Measurements from ENCODE around the gene INSYN2B.

Gene INSYN2B

DNA sequence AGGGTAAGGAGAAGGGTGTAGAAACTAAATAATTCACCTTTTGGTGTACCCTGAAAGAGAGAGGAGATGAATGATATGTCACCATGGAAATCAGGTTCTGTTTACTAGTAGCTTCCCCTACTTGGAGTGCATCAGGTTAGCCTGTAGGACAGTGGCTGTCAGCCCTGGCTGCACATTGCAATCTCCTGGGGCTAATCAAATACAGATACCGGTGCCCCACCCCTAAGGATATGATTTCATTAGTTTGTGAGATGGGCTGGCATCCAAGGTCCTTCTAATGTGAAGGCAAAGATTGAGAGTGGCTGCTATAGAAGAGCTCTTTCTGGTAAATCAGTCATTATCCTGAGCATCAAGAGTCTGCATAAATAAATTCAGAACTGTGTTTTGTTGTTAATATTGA, 47.2 kb downstream of the INSYN2B start:
- H3K36me3 ChIP-seq (ENCODE audit: control insufficient read depth in 1 of 2, insufficient read depth in 2 of 2, low read length in 2 of 2), result no peaks in the 10 kb centered on the region
- no peak overlapping the region for H3K27ac ChIP-seq (ENCODE audit: low read length)
- no peaks in the 10 kb centered on the region for H3K27me3 ChIP-seq (ENCODE audit: low read depth, low read length)
- H3K9me3 ChIP-seq (ENCODE audit: control insufficient read depth in 1 of 2, low read length in 2 of 2), result no peaks in the 10 kb centered on the region
- H3K4me3 ChIP-seq (ENCODE audit: low read depth in 1 of 2, low read length in 2 of 2), result no peak overlapping the region
- no peaks in the 10 kb centered on the region for H3K4me1 ChIP-seq (ENCODE audit: control insufficient read depth in 1 of 2, insufficient read depth in 2 of 2, low read length in 2 of 2)

GRCh38 chr5:169923988-169924387, 56.3 kb downstream of the INSYN2B start:
- Histone ChIP-seq H3K27me3 (ENCODE audit: low read depth, low read length) (no peaks in the 10 kb centered on the region), H3K4me3 (ENCODE audit: low read depth in 1 of 2, low read length in 2 of 2) (no peak overlapping the region), H3K4me1 (ENCODE audit: control insufficient read depth in 1 of 2, insufficient read depth in 2 of 2, low read length in 2 of 2) (no peaks in the 10 kb centered on the region), H3K36me3 (ENCODE audit: control insufficient read depth in 1 of 2, insufficient read depth in 2 of 2, low read length in 2 of 2) (no peaks in the 10 kb centered on the region), H3K27ac (ENCODE audit: low read length) (no peak overlapping the region), H3K9me3 (ENCODE audit: control insufficient read depth in 1 of 2, low read length in 2 of 2) (no peaks in the 10 kb centered on the region)

GRCh38 chr5:169922474-169922873, 57.8 kb downstream of the INSYN2B start:
- no peaks in the 10 kb centered on the region for H3K4me1 ChIP-seq (ENCODE audit: control insufficient read depth in 1 of 2, insufficient read depth in 2 of 2, low read length in 2 of 2)
- H3K36me3 ChIP-seq (ENCODE audit: control insufficient read depth in 1 of 2, insufficient read depth in 2 of 2, low read length in 2 of 2), result no peaks in the 10 kb centered on the region

DNA sequence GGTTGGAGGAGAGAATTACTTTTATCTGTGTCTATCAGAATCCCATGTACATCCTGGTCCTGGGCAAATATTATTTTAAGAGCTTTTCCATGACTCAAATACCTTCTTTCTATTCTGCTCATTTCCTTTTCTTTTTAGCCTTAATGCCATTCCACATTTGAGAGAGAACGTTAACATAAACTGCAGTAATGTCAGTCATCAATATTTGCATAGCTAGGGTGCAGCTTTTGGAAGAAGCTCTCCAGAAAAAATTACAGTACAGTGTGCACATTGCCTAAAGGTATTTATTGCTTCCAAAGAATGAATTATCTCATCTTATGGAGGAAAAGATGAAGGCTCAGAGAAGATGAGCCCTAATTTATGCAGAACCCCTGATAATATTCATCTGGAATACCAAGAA, 58.3 kb downstream of the INSYN2B start:
- H3K9me3 ChIP-seq (ENCODE audit: control insufficient read depth in 1 of 2, low read length in 2 of 2), result no peaks in the 10 kb centered on the region
- H3K4me1 ChIP-seq (ENCODE audit: control insufficient read depth in 1 of 2, insufficient read depth in 2 of 2, low read length in 2 of 2), result no peaks in the 10 kb centered on the region
- H3K36me3 ChIP-seq (ENCODE audit: control insufficient read depth in 1 of 2, insufficient read depth in 2 of 2, low read length in 2 of 2), result no peaks in the 10 kb centered on the region
- H3K4me3 ChIP-seq (ENCODE audit: low read depth in 1 of 2, low read length in 2 of 2), result no peak overlapping the region
- H3K27me3 ChIP-seq (ENCODE audit: low read depth, low read length), result no peaks in the 10 kb centered on the region
- no peak overlapping the region for H3K27ac ChIP-seq (ENCODE audit: low read length)

More at GRCh38 chr5:169922474-169922873, 57.8 kb downstream of the INSYN2B start:
- no peak overlapping the region for H3K4me3 ChIP-seq (ENCODE audit: low read depth in 1 of 2, low read length in 2 of 2)
- H3K9me3 ChIP-seq (ENCODE audit: control insufficient read depth in 1 of 2, low read length in 2 of 2), result no peaks in the 10 kb centered on the region
- no peak overlapping the region for H3K27ac ChIP-seq (ENCODE audit: low read length)
- no peaks in the 10 kb centered on the region for H3K27me3 ChIP-seq (ENCODE audit: low read depth, low read length)

DNA sequence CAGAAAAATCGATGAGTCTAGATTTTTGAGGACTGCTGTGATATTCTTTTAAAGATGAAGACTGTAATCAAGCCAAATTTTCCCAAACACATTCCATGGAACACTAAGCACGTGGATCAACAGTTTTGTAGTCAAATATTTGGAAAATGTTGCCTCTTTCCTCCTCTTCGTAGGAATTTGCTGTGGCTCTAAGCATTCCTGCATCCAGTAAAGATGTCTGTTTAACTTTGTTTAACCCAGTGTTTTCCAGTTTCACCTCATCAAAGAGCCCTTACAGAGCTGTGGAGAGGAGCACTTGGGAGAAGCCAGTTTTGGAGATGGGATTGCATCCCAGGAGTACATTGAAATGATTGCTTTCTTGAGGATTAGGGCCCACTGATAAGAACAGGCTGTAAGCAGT, 58.9 kb downstream of the INSYN2B start:
- Histone ChIP-seq H3K4me1 (ENCODE audit: control insufficient read depth in 1 of 2, insufficient read depth in 2 of 2, low read length in 2 of 2) (no peaks in the 10 kb centered on the region), H3K27me3 (ENCODE audit: low read depth, low read length) (no peaks in the 10 kb centered on the region), H3K27ac (ENCODE audit: low read length) (no peak overlapping the region), H3K4me3 (ENCODE audit: low read depth in 1 of 2, low read length in 2 of 2) (no peak overlapping the region), H3K9me3 (ENCODE audit: control insufficient read depth in 1 of 2, low read length in 2 of 2) (no peaks in the 10 kb centered on the region), H3K36me3 (ENCODE audit: control insufficient read depth in 1 of 2, insufficient read depth in 2 of 2, low read length in 2 of 2) (no peaks in the 10 kb centered on the region)

- Histone ChIP-seq H3K27ac (ENCODE audit: low read length) (no peak overlapping the region), H3K36me3 (ENCODE audit: control insufficient read depth in 1 of 2, insufficient read depth in 2 of 2, low read length in 2 of 2) (no peaks in the 10 kb centered on the region), H3K9me3 (ENCODE audit: control insufficient read depth in 1 of 2, low read length in 2 of 2) (no peaks in the 10 kb centered on the region), H3K27me3 (ENCODE audit: low read depth, low read length) (no peaks in the 10 kb centered on the region), H3K4me3 (ENCODE audit: low read depth in 1 of 2, low read length in 2 of 2) (no peak overlapping the region), H3K4me1 (ENCODE audit: control insufficient read depth in 1 of 2, insufficient read depth in 2 of 2, low read length in 2 of 2) (no peaks in the 10 kb centered on the region)
Measured at GRCh38 chr5:169920474-169920873, 59.8 kb downstream of the INSYN2B start.

GRCh38 chr5:169918228-169918627, 62.1 kb downstream of the INSYN2B start:
- H3K27me3 ChIP-seq (ENCODE audit: low read depth, low read length), result no peaks in the 10 kb centered on the region
- H3K27ac ChIP-seq (ENCODE audit: low read length), result no peak overlapping the region
- no peak overlapping the region for H3K4me3 ChIP-seq (ENCODE audit: low read depth in 1 of 2, low read length in 2 of 2)
- no peaks in the 10 kb centered on the region for H3K4me1 ChIP-seq (ENCODE audit: control insufficient read depth in 1 of 2, insufficient read depth in 2 of 2, low read length in 2 of 2)
- no peaks in the 10 kb centered on the region for H3K9me3 ChIP-seq (ENCODE audit: control insufficient read depth in 1 of 2, low read length in 2 of 2)
- H3K36me3 ChIP-seq (ENCODE audit: control insufficient read depth in 1 of 2, insufficient read depth in 2 of 2, low read length in 2 of 2), result no peaks in the 10 kb centered on the region

- H3K4me3 ChIP-seq (ENCODE audit: low read depth in 1 of 2, low read length in 2 of 2), result no peak overlapping the region
- H3K27me3 ChIP-seq (ENCODE audit: low read depth, low read length), result no peaks in the 10 kb centered on the region
- H3K9me3 ChIP-seq (ENCODE audit: control insufficient read depth in 1 of 2, low read length in 2 of 2), result no peaks in the 10 kb centered on the region
- H3K27ac ChIP-seq (ENCODE audit: low read length), result no peak overlapping the region
- no peaks in the 10 kb centered on the region for H3K4me1 ChIP-seq (ENCODE audit: control insufficient read depth in 1 of 2, insufficient read depth in 2 of 2, low read length in 2 of 2)
- H3K36me3 ChIP-seq (ENCODE audit: control insufficient read depth in 1 of 2, insufficient read depth in 2 of 2, low read length in 2 of 2), result no peaks in the 10 kb centered on the region
Measured at GRCh38 chr5:169917500-169917899, 62.8 kb downstream of the INSYN2B start.

DNA sequence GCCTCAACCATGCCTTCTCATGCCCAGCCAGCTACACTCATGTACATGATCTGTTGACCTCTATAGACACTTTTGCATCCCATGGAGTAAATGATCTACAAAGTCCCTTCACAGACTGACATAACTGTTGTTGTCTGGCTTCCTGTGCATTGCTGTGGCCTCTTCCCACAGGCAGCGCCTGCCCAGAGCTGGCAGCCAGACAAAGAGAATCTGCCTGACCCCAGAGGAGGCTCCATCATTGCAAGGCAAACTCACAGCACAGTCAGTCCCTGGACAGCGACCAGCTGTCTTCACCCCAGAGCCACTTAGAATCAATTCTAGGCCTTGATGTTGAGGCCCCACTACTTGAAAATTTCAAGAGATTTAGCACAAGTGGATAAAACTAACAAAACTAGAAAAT, 65.5 kb downstream of the INSYN2B start:
- Histone ChIP-seq H3K36me3 (ENCODE audit: control insufficient read depth in 1 of 2, insufficient read depth in 2 of 2, low read length in 2 of 2) (no peaks in the 10 kb centered on the region), H3K4me1 (ENCODE audit: control insufficient read depth in 1 of 2, insufficient read depth in 2 of 2, low read length in 2 of 2) (no peaks in the 10 kb centered on the region), H3K4me3 (ENCODE audit: low read depth in 1 of 2, low read length in 2 of 2) (no peak overlapping the region), H3K27me3 (ENCODE audit: low read depth, low read length) (no peaks in the 10 kb centered on the region), H3K27ac (ENCODE audit: low read length) (no peak overlapping the region), H3K9me3 (ENCODE audit: control insufficient read depth in 1 of 2, low read length in 2 of 2) (no peaks in the 10 kb centered on the region)

GRCh38 chr5:169913479-169913878, 66.8 kb downstream of the INSYN2B start:
- Histone ChIP-seq H3K4me3 (ENCODE audit: low read depth in 1 of 2, low read length in 2 of 2) (no peak overlapping the region), H3K4me1 (ENCODE audit: control insufficient read depth in 1 of 2, insufficient read depth in 2 of 2, low read length in 2 of 2) (no peaks in the 10 kb centered on the region), H3K27me3 (ENCODE audit: low read depth, low read length) (no peaks in the 10 kb centered on the region), H3K36me3 (ENCODE audit: control insufficient read depth in 1 of 2, insufficient read depth in 2 of 2, low read length in 2 of 2) (no peaks in the 10 kb centered on the region), H3K27ac (ENCODE audit: low read length) (no peak overlapping the region), H3K9me3 (ENCODE audit: control insufficient read depth in 1 of 2, low read length in 2 of 2) (no peaks in the 10 kb centered on the region)

DNA sequence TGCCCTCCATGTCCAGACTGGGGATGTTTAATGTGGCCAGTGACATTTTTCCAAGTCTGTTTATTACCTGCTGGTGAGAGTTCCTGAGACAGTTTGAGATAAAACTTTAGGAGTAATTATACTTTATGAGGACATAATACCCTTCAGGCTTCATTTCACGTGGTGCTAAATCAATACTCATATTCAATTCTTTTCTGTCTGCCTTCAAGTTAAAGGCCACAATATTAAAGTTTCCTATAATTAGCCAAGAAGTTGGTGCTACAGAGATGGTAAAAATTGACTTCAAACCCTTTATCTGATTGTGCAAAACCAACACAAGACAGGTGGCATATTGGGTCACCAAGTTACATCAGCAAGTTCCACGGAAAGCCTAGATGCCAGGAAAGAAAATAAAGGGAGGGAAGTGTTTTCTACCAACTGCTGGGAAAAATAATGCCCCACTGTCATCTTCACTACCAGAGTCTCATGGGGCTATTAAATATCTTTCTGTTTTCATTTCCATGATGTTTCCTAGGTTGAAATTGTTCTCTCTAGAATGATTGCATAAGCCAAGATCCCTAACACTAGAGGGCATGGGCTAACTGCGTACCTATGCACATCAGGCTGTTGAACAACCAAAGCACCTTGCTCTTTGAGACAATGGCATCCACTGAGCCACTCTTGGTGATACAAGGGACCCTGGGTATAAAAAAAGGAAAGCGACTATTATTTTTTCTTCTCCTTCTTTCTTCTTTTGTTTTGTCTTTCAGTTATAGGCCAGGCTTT, 68.7 kb downstream of the INSYN2B start:
- H3K4me1 ChIP-seq (ENCODE audit: control insufficient read depth in 1 of 2, insufficient read depth in 2 of 2, low read length in 2 of 2), result no peaks in the 10 kb centered on the region
- H3K36me3 ChIP-seq (ENCODE audit: control insufficient read depth in 1 of 2, insufficient read depth in 2 of 2, low read length in 2 of 2), result no peaks in the 10 kb centered on the region
- no peaks in the 10 kb centered on the region for H3K9me3 ChIP-seq (ENCODE audit: control insufficient read depth in 1 of 2, low read length in 2 of 2)
- no peak overlapping the region for H3K27ac ChIP-seq (ENCODE audit: low read length)
- H3K4me3 ChIP-seq (ENCODE audit: low read depth in 1 of 2, low read length in 2 of 2), result no peak overlapping the region
- H3K27me3 ChIP-seq (ENCODE audit: low read depth, low read length), result no peaks in the 10 kb centered on the region

DNA sequence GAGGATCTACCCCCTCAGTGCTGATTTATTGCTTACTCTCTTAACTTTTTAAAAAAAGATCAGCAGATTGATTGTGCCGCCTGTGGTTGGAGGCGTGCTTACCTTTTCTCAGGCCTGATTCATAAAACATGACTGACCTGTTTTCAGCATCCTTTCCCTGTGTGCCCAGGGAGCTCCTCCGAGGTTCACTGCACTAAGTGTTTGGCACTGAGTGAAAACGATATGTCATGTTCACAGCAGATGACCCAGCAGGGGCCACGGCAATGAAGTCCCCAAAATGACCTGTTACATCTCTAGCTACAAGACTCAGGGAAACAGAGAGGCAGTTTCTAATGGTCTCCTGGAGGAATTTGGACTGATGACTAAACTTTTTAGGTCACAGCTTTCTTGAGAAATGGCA, 69.9 kb downstream of the INSYN2B start:
- no peaks in the 10 kb centered on the region for H3K4me1 ChIP-seq (ENCODE audit: control insufficient read depth in 1 of 2, insufficient read depth in 2 of 2, low read length in 2 of 2)
- no peaks in the 10 kb centered on the region for H3K9me3 ChIP-seq (ENCODE audit: control insufficient read depth in 1 of 2, low read length in 2 of 2)
- no peaks in the 10 kb centered on the region for H3K36me3 ChIP-seq (ENCODE audit: control insufficient read depth in 1 of 2, insufficient read depth in 2 of 2, low read length in 2 of 2)
- H3K27ac ChIP-seq (ENCODE audit: low read length), result no peak overlapping the region
- no peaks in the 10 kb centered on the region for H3K27me3 ChIP-seq (ENCODE audit: low read depth, low read length)
- no peak overlapping the region for H3K4me3 ChIP-seq (ENCODE audit: low read depth in 1 of 2, low read length in 2 of 2)
